ENCODE results near the gene BRINP1.

GRCh38 chr9:119416793-119417192, 47.6 kb upstream of the BRINP1 start:
- TF ChIP-seq CTCF (conservative IDR thresholded peaks at IDR 0.05) (no peak), EZH2 (IDR thresholded peaks at IDR 0.05; ENCODE audit: low read depth) (no peak)
